ENCODE data around the gene VAPB. TPM values are rescaled to one million over a fixed set of nuclear protein-coding genes. Genes with fewer than 3 reads are reported as not detected.
"Not testable (repeated sequence)": the region's sequence is repeated elsewhere in the genome, so short reads cannot be mapped to it uniquely, and the experiment has no call there.

VAPB gene
- total and polyA plus RNA-seq, 2 donors: 28.7 to 31.0 TPM

GRCh38 chr20:58372806-58373205 is 16.2 kb upstream of the VAPB start:
- H3K36me3 ChIP-seq (ENCODE audit: insufficient read depth): no peaks in the 10 kb centered on the region
- no peaks in the 10 kb centered on the region for H3K4me1 ChIP-seq (ENCODE audit: insufficient read depth)
- 63% methylated on average over 9 of the region's 9 CpGs for WGBS
- no peak for DNase-seq (ENCODE audit: extremely low spot score)
- no peak overlapping the region for H3K27ac ChIP-seq (ENCODE audit: low read depth)
- H3K4me3 ChIP-seq (ENCODE audit: low read depth, low read length): no peak overlapping the region

GRCh38 chr20:58373296-58373695 is 15.7 kb upstream of the VAPB start:
- not testable (repeated sequence) for DNase-seq (ENCODE audit: extremely low spot score); H3K4me1 ChIP-seq (ENCODE audit: insufficient read depth); H3K27ac ChIP-seq (ENCODE audit: low read depth); H3K4me3 ChIP-seq (ENCODE audit: low read depth, low read length); H3K36me3 ChIP-seq (ENCODE audit: insufficient read depth)
- 93% methylated on average over 8 of the region's 8 CpGs for WGBS

GRCh38 chr20:58374027-58374850 is 14.8 kb upstream of the VAPB start:
- DNase-seq (ENCODE audit: extremely low spot score): no peak
- H3K27ac ChIP-seq (ENCODE audit: low read depth): no peak overlapping the region
- WGBS: 84% methylated on average over 19 of the region's 19 CpGs

GRCh38 chr20:58374906-58375758 is 13.9 kb upstream of the VAPB start:
- H3K4me1 ChIP-seq (ENCODE audit: insufficient read depth): no peaks in the 10 kb centered on the region
- no peak overlapping the region for H3K27ac ChIP-seq (ENCODE audit: low read depth)
- WGBS: 34% methylated on average over 8 of the region's 8 CpGs
- H3K36me3 ChIP-seq (ENCODE audit: insufficient read depth): no peaks in the 10 kb centered on the region
- no peak for DNase-seq (ENCODE audit: extremely low spot score)
- H3K4me3 ChIP-seq (ENCODE audit: low read depth, low read length): no peak overlapping the region

More at GRCh38 chr20:58374027-58374850, 14.8 kb upstream of the VAPB start:
- Histone ChIP-seq H3K4me1 (ENCODE audit: insufficient read depth) (no peaks in the 10 kb centered on the region), H3K4me3 (ENCODE audit: low read depth, low read length) (no peak overlapping the region), H3K36me3 (ENCODE audit: insufficient read depth) (no peaks in the 10 kb centered on the region)

- Histone ChIP-seq H3K36me3 (ENCODE audit: insufficient read depth) (no peaks in the 10 kb centered on the region), H3K4me3 (ENCODE audit: low read depth, low read length) (no peak overlapping the region), H3K27ac (ENCODE audit: low read depth) (no peak overlapping the region), H3K4me1 (ENCODE audit: insufficient read depth) (no peaks in the 10 kb centered on the region)
- DNase-seq (ENCODE audit: extremely low spot score): no peak
- 75% methylated on average over 10 of the region's 10 CpGs for WGBS
Observed at GRCh38 chr20:58375759-58376352, 13.2 kb upstream of the VAPB start.

GRCh38 chr20:58377017-58377416 is 12.0 kb upstream of the VAPB start:
- Histone ChIP-seq H3K27ac (ENCODE audit: low read depth) (no peak overlapping the region), H3K4me3 (ENCODE audit: low read depth, low read length) (no peak overlapping the region), H3K4me1 (ENCODE audit: insufficient read depth) (no peaks in the 10 kb centered on the region), H3K36me3 (ENCODE audit: insufficient read depth) (no peaks in the 10 kb centered on the region)
- DNase-seq (ENCODE audit: extremely low spot score): no peak
- 87% methylated on average over 1 of the region's 1 CpG for WGBS

- no peaks in the 10 kb centered on the region for H3K36me3 ChIP-seq (ENCODE audit: insufficient read depth)
- no peak for DNase-seq (ENCODE audit: extremely low spot score)
- no peak overlapping the region for H3K4me3 ChIP-seq (ENCODE audit: low read depth, low read length)
- 67% methylated on average over 7 of the region's 7 CpGs for WGBS
- no peak overlapping the region for H3K27ac ChIP-seq (ENCODE audit: low read depth)
- H3K4me1 ChIP-seq (ENCODE audit: insufficient read depth): no peaks in the 10 kb centered on the region
Observed at GRCh38 chr20:58377766-58378401, 11.1 kb upstream of the VAPB start.

GRCh38 chr20:58378704-58379103 is 10.3 kb upstream of the VAPB start:
- no peaks in the 10 kb centered on the region for H3K36me3 ChIP-seq (ENCODE audit: insufficient read depth)
- DNase-seq (ENCODE audit: extremely low spot score): no peak
- H3K27ac ChIP-seq (ENCODE audit: low read depth): no peak overlapping the region
- WGBS: 66% methylated on average over 3 of the region's 3 CpGs
- H3K4me3 ChIP-seq (ENCODE audit: low read depth, low read length): no peak overlapping the region
- H3K4me1 ChIP-seq (ENCODE audit: insufficient read depth): no peaks in the 10 kb centered on the region

GRCh38 chr20:58381627-58382026 is 7.4 kb upstream of the VAPB start:
- Histone ChIP-seq H3K36me3 (ENCODE audit: insufficient read depth) (no peaks in the 10 kb centered on the region), H3K4me1 (ENCODE audit: insufficient read depth) (no peaks in the 10 kb centered on the region), H3K4me3 (ENCODE audit: low read depth, low read length) (no peak overlapping the region), H3K27ac (ENCODE audit: low read depth) (no peak overlapping the region)
- no peak for DNase-seq (ENCODE audit: extremely low spot score)
- WGBS: 91% methylated on average over 7 of the region's 7 CpGs

GRCh38 chr20:58382096-58382495 is 6.9 kb upstream of the VAPB start:
- 60% methylated on average over 4 of the region's 4 CpGs for WGBS
- DNase-seq (ENCODE audit: extremely low spot score): no peak
- H3K4me3 ChIP-seq (ENCODE audit: low read depth, low read length): no peak overlapping the region
- no peaks in the 10 kb centered on the region for H3K4me1 ChIP-seq (ENCODE audit: insufficient read depth)
- no peak overlapping the region for H3K27ac ChIP-seq (ENCODE audit: low read depth)
- no peaks in the 10 kb centered on the region for H3K36me3 ChIP-seq (ENCODE audit: insufficient read depth)

GRCh38 chr20:58384821-58385220 is 4.2 kb upstream of the VAPB start:
- Histone ChIP-seq H3K4me3 (ENCODE audit: low read depth, low read length) (no peak overlapping the region), H3K27ac (ENCODE audit: low read depth) (no peak overlapping the region), H3K36me3 (ENCODE audit: insufficient read depth) (no peaks in the 10 kb centered on the region), H3K4me1 (ENCODE audit: insufficient read depth) (no peaks in the 10 kb centered on the region)
- WGBS: 86% methylated on average over 5 of the region's 5 CpGs
- no peak for DNase-seq (ENCODE audit: extremely low spot score)

- WGBS: 70% methylated on average over 4 of the region's 4 CpGs
- peaks cover 3% of the 10 kb centered on the region for H3K4me1 ChIP-seq (ENCODE audit: insufficient read depth)
- no peak for DNase-seq (ENCODE audit: extremely low spot score)
- no peak overlapping the region for H3K27ac ChIP-seq (ENCODE audit: low read depth)
- no peak overlapping the region for H3K4me3 ChIP-seq (ENCODE audit: low read depth, low read length)
- H3K36me3 ChIP-seq (ENCODE audit: insufficient read depth): no peaks in the 10 kb centered on the region
Observed at GRCh38 chr20:58388028-58388601, 914 bp upstream of the VAPB start.

GRCh38 chr20:58389324-58389967 is 417 bp downstream of the VAPB start:
- Histone ChIP-seq H3K27ac (ENCODE audit: low read depth) (peak overlapping the region; percentile 63), H3K36me3 (ENCODE audit: insufficient read depth) (no peaks in the 10 kb centered on the region), H3K4me1 (ENCODE audit: insufficient read depth) (peaks cover 3% of the 10 kb centered on the region), H3K4me3 (ENCODE audit: low read depth, low read length) (peak overlapping the region; percentile 70)
- WGBS: under 1% methylated on average over 56 of the region's 56 CpGs
- no peak for DNase-seq (ENCODE audit: extremely low spot score)

Measured in urinary bladder (tissue), 4 donors.